DMS53 treated with DMSO at 0.1 percent for 48 hours (cell line): ENCODE measurements around the gene BCR.
"Not testable (repeated sequence)": the region's sequence is repeated elsewhere in the genome, so short reads cannot be mapped to it uniquely, and the experiment has no call there.

ENCODE experiments used
- DNase-seq: peaks from one replicate; lab custom pipeline; 2025; ENCODE audit not compliant: unreplicated experiment; lab: John Stamatoyannopoulos, UW

Gene BCR

DNA sequence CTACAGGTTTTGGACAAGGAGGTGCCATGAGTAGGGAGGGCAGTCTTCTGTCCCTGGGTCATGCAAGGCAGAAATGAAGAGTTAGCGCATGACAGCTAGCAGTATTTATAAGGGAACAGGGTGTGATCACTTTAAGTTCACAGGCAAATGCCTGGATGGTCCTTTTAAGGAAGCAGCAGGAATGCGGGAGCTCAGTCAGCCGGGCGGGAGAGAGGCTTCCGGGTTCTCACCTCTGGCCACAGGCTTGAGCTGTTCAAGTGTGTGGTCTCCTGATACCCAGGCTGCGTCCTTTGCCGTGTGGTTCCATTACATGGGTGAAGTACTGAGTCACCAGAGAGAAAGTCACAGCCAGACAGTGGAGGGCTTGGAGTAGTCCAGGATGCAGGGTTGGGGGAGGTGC is 105.4 kb downstream of the BCR start:
- DNase-seq: no peak

- no peak for DNase-seq
Measured at GRCh38 chr22:23286296-23286695, 106.0 kb downstream of the BCR start.

- no peak for DNase-seq
Measured at GRCh38 chr22:23287136-23288095, 107.1 kb downstream of the BCR start.

GRCh38 chr22:23288301-23289129 is 108.2 kb downstream of the BCR start:
- DNase-seq: no peak

GRCh38 chr22:23289130-23289503 is 108.8 kb downstream of the BCR start:
- no peak for DNase-seq

- DNase-seq: no peak
Measured at GRCh38 chr22:23289851-23290724, 109.8 kb downstream of the BCR start.

GRCh38 chr22:23291806-23292452 is 111.6 kb downstream of the BCR start:
- DNase-seq: no peak

- DNase-seq: no peak
Measured at GRCh38 chr22:23292453-23293350, 112.4 kb downstream of the BCR start.

GRCh38 chr22:23293720-23294119 is 113.4 kb downstream of the BCR start:
- DNase-seq: no peak

GRCh38 chr22:23294221-23294620 is 113.9 kb downstream of the BCR start:
- DNase-seq: no peak

DNA sequence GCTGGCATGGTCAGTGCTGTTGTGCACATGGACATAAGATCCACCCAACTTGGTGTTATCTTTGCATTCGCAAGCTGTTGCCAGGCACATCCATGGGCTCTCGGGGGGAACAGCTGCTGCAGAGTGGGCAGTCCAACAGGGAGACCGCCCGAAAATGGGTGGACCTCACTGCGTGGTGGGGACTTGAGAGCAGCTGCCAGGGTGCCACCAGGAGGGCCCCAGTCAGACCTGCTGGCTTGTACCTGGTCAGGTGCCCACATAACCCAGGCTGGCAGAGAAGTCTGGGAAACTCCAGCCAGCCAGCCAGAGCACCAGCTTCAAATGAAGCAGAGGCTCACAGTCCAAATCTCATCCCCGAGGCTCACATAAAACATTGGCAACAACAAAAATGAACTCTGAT is 120.2 kb downstream of the BCR start:
- DNase-seq: no peak

GRCh38 chr22:23301591-23301990 is 121.3 kb downstream of the BCR start:
- DNase-seq: no peak

DNA sequence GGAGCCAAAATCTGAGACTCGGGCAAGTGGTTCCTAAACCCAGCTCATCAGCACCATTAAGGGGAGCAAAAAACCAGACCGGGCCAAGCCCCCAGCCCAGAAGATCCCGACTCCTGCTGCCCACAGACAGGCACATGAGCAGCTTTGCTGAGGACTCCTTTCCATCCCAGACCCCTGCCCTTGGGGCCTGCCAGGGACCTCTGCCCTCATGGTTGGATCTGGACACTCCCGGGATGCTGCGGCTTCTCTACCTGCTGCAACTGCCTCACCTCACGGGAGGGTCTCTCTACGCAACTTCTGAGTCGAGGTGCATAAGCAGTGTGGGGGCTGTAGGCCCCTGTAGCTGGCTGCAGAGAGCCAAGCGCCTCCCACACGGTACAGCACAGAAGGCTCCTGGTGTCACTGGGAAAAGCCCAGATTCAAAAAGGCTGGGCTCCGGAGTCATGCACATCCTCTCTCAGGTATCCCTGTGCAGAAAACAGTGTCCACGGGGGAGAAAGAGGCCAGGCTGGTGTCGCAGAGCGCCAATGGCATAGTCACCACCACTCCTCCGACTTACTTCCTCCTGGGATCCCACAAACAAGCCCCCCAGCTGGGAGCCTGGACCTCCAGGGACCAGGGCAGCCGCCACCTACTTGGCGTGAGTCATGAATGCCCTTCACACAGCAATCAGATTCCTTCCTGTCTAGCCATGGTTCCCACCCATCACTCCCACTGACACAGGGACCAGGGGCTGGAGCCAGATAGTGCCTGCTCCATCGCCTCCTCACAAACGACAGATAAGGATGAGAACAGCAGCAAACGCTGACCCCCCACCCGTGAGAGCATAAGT is 122.1 kb downstream of the BCR start:
- DNase-seq: no peak

- no peak for DNase-seq
Measured at GRCh38 chr22:23305321-23305910, 125.1 kb downstream of the BCR start.

DNA sequence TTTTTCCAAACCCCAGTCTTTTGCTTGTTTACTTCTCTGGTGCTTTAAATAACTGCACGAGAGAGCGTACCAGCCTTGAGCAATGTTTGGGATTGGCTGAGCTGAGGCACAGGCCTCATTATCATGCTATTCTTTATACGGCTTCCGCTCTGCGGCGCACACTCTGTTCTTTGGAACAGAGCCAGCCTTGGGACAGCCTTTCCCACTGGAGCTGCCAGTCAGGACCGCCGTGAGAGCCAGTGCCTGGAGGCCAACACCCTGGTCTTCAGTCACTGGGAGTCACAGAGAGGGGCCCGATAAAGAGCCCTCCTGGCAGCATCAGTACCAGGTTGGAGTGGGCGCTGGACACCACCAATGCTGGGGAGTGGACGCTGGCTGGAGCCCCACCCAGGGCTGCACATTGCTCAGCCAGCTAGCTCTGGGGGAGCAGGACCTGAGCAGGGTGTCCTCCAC is 125.6 kb downstream of the BCR start:
- DNase-seq: no peak

- no peak for DNase-seq
Measured at GRCh38 chr22:23306438-23306921, 126.2 kb downstream of the BCR start.

DNA sequence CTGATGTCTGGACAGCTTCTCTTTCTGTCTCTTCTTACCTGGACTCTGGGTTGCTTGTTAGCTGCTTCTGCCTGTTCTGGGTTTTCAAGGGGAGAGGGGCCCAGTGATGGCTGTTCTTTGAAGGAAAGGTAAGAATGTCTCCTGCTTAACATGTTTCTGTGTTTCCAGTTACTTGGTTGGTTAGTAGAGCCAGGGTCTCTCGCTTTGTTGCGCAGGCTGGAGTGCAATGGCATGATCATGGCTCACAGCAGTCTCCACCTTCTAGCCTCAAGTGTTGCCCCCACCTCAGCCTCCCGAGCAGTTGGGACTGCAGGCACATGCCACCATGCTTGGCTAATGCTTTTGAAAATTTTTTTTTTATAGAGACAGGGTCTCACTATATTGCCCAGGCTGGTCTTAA is 126.6 kb downstream of the BCR start:
- no peak for DNase-seq

GRCh38 chr22:23307511-23307910 is 127.2 kb downstream of the BCR start:
- not testable (repeated sequence) for DNase-seq
